DMS79 treated with DMSO at 0.1 percent for 48 hours (cell line): ENCODE measurements around the gene TRPV4.

Experiments used
- DNase-seq: peaks from one replicate; lab custom pipeline; 2025; lab: John Stamatoyannopoulos, UW

TRPV4 gene

DNA sequence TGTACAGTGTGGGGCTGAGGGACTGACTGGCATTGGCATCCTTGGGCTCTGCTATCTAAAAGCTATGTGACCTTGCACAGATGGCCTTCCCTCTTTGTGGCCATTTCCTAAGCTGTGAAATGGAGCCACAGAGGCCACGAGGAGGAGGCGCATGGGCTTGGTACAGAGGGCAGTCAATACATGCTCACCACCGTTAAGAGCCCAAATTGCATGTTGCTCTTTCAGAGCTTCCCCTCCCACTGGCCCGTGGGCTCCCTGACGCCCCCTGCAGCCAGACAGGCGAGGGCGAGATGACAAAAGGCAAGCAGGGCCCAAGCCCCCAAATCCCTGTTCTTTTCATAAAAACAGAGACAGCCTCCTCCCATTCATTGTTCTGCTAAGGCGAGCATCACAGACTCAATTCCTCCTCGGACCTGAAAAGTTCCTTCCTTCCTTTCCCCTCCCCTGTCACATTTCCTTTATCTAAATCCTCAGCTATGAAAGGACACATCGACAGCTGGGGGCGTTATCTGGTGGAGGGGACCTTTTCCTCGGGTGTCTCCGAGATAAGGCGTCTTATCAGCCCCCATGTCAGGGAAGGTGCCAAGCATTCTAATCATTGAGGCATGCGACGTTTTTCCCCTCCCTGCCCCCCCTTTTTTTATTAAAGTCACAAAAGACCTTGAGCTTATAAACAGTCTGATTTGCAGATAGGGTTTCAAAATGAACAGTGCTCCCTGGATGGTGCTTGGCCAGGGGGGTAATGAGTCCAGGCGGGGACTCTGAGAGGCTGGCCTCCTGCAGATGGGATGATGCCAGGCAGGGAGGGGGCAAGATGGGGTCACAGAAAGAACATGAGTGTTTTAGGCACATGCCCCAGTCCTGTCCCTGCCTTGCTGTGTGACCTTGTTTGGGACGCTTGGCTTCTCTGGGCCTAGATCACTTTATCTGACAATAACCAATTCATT is 93.2 kb downstream of the TRPV4 start:
- DNase-seq = no peak

DNA sequence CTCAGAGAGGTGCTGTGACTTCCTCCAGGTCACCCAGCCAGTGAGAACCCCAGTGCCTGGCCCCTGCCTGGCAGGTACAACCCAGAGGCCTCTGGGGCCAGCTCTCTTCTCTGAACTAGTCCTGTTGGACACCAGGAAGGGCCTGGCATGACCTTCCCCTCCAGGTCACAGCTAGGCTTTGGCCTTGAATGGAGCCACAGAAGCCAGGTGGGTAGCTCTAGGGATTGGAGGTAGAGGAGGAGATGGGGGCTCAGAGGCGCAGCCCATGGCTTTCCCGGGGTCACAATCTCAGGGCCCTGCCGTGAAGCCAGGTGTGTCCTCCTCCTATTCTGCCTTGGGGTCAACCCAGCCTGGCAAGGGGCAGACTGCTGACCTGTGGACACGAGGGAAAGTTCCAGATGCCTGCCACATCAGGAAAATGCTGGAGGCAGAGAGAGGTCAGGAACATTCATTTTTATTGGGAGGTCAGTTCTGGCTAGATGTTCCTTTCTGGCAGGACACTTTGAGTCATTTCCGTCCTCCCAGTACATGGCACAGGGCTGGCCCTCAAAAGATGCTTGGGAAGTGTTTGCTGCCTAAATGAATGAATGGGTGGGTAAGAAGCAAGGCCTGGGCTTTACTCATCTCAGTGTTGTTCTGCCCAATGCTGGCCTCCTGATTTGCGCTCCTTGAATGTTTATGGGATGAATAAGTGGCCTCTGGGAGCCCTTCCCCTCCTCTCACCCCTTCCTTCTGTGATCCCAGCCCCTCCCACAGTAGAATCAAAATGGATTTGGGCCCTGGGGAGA is 94.1 kb downstream of the TRPV4 start:
- DNase-seq = no peak

DNA sequence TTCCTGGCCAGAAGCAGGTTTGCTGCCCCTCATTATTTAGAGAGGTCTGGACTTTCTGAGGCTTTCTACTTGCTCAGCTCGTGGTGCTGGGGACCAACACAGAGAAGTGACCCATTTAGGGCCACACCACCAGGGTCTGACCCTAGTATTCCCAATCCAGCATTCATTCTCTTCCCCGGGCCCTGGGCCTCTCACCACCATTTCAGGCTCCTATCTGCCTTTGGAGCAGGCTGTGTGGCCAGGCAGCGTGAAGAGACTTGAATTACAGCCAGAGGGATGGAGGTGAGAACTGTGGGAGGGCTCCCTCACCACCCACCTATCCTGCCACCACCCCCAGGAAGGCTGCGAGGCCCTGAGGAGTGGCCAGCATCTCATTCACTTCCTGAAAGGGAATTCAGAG is 95.0 kb downstream of the TRPV4 start:
- DNase-seq = peak; percentile 5

DNA sequence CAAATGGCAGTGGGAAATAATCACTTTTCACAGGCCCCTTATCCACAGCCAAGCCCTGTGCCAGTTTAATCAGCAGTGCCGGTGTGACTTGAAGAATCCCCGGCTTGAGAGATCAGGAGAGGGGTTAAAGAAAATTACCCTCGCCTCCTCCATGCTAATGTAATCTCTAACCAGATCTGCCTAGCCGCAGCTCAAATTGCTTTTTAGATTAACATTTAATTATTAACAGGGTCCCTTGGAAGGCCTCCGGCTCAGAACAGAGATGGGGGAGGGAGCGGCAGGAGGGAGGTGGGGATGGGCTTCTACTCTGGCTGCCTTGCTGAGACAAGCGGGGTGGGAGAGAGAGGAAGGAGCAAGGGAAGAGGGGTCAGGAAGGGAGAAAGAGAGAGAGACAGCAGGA is 95.6 kb downstream of the TRPV4 start:
- peak; percentile 22 for DNase-seq

DNA sequence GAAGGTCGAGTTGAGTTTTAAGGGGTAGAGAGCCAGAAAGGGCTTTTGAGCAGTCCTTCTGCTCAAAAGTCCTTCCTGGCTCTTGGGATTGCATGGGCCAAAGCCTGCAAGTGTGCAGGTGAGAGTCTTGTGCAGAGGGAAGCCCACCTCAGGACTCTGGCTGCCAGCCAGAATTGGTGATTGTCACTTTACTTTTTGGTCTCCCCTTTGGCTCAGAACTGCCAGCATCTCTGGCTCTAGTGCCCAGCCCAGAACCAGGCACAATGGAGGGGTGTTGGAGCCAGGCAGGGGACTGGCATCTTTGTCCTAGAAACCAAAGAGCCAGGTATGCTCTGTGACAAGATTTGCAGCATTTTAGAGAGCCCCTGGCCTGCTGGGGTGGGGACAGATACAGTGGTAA is 96.1 kb downstream of the TRPV4 start:
- DNase-seq = peak; percentile 84

DNA sequence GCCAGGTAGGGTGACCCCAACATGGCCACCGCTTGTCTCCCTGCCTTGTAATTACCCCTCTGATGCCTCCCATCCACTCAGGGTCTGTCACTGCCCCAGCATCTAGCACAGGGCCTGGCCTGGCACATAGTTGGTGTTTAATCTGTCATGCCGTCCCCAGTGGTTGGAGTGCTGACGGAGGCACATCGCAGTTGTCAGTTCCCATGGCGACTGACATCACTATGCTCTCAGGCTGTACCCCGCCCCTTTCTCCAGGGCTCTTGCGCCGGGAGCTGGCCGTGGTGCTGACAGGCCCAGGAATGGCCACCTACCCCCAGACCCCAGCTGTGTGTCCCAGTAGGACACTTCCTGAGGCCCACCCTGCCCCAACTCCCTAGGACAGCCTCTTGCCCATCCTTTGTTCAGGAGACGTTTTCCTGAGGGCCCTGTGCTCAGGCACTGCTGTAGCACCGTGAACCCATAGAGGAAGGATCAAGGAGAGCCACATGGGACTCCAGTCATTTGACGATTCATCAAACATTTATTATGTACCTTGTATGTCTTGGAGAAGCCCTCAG is 96.6 kb downstream of the TRPV4 start:
- peak; percentile 38 for DNase-seq

DNA sequence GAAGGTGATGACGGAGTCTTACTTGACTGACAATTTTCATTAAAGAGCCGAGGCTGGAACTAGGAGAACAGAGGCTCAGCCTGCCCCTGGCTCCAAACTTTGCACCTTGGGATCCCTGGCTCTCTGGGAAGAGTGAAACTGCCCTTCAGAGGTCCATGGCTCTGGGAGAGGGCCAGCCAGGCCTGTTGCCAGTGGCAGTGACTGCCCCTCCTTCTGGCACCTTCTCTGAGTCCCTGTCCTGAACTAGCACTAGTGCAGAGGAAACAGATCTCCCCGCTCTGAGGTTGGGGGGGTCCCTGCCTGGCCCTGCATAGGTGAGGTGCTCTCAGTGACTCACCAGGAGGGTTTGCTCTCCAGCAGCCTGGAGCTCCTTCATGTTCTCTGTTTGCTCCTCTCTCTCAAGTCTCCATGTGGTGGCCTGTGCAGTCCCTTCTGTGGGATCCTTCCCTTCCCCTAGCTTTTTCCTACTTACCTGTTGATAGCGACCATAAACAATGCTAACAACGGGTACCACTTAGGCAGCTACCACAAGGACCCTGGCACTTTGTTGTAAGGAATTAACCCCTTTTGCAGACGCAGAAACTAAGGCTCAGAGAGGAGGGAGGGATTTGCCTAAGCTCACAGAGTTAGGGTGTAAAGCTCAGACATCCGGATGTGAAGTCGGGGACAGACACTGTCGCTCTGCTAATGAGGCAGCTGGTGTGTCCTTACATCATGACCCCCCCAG is 97.2 kb downstream of the TRPV4 start:
- DNase-seq = no peak

DNA sequence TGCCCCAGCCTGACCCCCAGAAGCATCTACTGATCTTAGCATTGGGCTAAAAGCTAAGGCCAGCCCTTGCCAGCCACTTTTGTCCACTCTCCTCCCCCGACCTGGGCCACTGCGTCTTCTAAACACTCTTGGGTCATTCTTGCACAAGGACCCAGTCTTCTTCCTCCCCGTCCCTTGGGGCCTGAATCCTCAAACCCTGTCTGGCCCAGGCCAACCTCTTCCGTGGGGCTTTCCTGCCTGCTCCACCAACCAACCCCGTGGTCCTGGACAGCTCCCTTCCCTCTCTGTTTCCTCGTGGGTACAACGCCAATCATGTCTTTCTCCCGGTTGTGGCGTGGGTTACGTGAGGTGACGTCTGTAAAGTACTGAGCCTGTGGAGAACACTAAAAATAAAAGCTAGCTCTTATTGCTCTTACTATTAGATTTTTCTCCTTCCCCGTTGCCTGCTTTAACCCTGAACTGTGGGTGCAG is 98.1 kb downstream of the TRPV4 start:
- no peak for DNase-seq

DNA sequence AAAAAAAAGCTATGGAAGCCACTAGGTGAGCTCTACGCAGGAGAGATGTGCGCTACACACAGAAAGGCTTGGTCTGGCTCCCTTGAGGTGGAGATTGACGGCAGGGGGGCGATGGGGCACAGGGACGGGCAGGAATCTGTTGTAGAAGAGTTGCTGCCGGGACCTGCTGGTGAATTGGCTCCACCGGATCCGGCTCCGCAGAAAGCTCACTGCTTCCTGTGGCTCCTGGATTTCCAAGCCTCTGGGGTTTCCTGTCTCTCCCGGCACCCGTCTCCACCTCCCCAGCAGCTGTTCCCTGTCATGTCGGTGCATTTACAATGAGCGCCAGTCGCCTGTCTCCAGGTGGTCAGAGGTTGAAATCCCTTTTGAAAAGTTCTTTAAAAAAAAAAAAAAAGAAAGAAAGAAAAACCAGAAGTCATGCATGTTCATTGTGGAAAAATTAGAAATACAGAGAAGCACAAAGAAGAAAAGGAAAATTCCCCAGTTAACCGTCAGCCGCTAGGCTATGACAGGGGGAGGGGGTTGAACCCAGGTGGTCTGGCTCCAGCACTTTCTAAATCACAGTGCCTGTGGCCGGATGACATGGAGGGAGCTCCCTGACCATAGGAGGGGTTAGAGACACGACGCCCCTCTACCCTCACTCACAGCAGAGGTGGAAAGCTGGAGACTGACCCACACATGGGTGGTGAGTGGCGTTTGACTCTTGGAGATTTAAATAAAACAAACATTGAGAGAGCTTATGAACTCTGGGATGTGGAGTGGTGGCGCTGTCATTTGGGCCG is 98.8 kb downstream of the TRPV4 start:
- no peak for DNase-seq
